Mesendoderm (in vitro differentiated cells): Measurements from ENCODE around the gene LAMC2.

ENCODE experiments used
- DNase-seq: peaks from one replicate; pipeline ENCODE4 v3.0.0; 2013
- H2AK5ac ChIP-seq: 2 replicates; pipeline ENCODE4 v1.6.1; 2013; ENCODE audit warnings: low read length, inconsistent platforms
- H2BK120ac ChIP-seq: 2 replicates; pipeline ENCODE4 v1.6.1; 2013; ENCODE audit warnings: low read depth, mild to moderate bottlenecking, low read length, moderate library complexity, mixed read lengths
- H2BK15ac ChIP-seq: replicated peaks from 2 replicates; pipeline ENCODE4 v1.6.1; 2013; ENCODE audit warnings: low read depth, mild to moderate bottlenecking, moderate library complexity
- H2BK5ac ChIP-seq: 2 replicates; pipeline ENCODE4 v1.6.1; 2013; ENCODE audit warnings: low read length, inconsistent platforms
- H3K18ac ChIP-seq: 2 replicates; pipeline ENCODE4 v1.6.1; 2013; ENCODE audit warnings: mild to moderate bottlenecking, low read length, mixed read lengths
- H3K23ac ChIP-seq: one replicate; pipeline ENCODE4 v1.6.1; 2013; ENCODE audit warnings: low read length
- H3K27ac ChIP-seq: 2 replicates; pipeline ENCODE4 v1.5.1; 2013; ENCODE audit warnings: low read depth, mild to moderate bottlenecking, inconsistent platforms, low read length, moderate library complexity
- H3K27me3 ChIP-seq: 2 replicates; pipeline ENCODE4 v1.6.1; 2013; ENCODE audit warnings: low read length, control low read depth, mild to moderate bottlenecking, inconsistent platforms; ENCODE audit not compliant: insufficient read depth, poor library complexity
- H3K36me3 ChIP-seq: 2 replicates; pipeline ENCODE4 v1.6.1; 2013; ENCODE audit warnings: low read length, inconsistent platforms; ENCODE audit not compliant: control insufficient read depth, insufficient read depth
- H3K4ac ChIP-seq: one replicate; pipeline ENCODE4 v1.6.1; 2013; ENCODE audit warnings: low read depth, mild to moderate bottlenecking, low read length, moderate library complexity
- H3K4me1 ChIP-seq: 2 replicates; pipeline ENCODE4 v1.6.1; 2013; ENCODE audit warnings: low read depth, low read length, inconsistent platforms; ENCODE audit not compliant: control insufficient read depth
- H3K4me2 ChIP-seq: 2 replicates; pipeline ENCODE4 v1.6.1; 2013; ENCODE audit warnings: low read length
- H3K4me3 ChIP-seq: 2 replicates; pipeline ENCODE4 v1.5.1; 2013; ENCODE audit warnings: mild to moderate bottlenecking, low read length
- H3K56ac ChIP-seq: one replicate; pipeline ENCODE4 v1.6.1; 2013; ENCODE audit warnings: low read length
- H3K79me1 ChIP-seq: 2 replicates; pipeline ENCODE4 v1.6.1; 2013; ENCODE audit warnings: low read length, inconsistent platforms
- H3K79me2 ChIP-seq: 2 replicates; pipeline ENCODE4 v1.6.1; 2013; ENCODE audit warnings: mild to moderate bottlenecking, low read length; ENCODE audit not compliant: control insufficient read depth, insufficient read depth
- H3K9ac ChIP-seq: 2 replicates; pipeline ENCODE4 v1.6.1; 2013; ENCODE audit warnings: low read length, inconsistent platforms
- H4K5ac ChIP-seq: one replicate; pipeline ENCODE4 v1.6.1; 2013; ENCODE audit warnings: low read length
- H4K8ac ChIP-seq: one replicate; pipeline ENCODE4 v1.6.1; 2013; ENCODE audit warnings: low read depth, mild to moderate bottlenecking, control low read depth, low read length, moderate library complexity
- WGBS: extraction: QIAGEN DNeasy Blood & Tissue Kit; methylation state at CpG from one replicate; pipeline ENCODE4 v1.1.7; 2013; ENCODE audit warnings: low lambda C conversion rate, missing lambda C conversion rate; ENCODE audit not compliant: insufficient coverage; ENCODE audit errors: extremely low coverage; 5-methylcytosine and 5-hydroxymethylcytosine counted together

Gene LAMC2

DNA sequence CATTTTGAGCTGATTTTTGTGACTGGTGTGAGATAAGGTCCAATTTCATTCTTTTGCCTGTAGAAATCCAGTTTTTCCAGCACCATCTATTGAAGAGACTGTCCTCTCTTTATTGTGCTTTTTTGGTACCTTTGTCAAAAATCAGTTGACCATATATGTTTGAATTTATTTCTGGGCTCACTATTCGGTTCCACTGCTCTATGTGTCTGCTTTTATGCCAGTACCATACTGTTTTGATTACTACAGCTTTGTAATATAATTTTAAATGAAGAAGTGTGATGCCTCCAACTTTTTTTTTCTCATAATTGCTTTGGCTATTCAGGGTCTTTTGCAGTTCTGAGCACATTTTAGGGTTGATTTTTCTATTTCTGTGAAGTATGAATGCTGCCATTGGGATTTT lies 69.0 kb downstream of the LAMC2 start:
- no peak for DNase-seq
- Histone ChIP-seq H3K4ac (no peak overlapping the region), H4K5ac (no peak overlapping the region), H3K18ac (no peak overlapping the region), H3K23ac (no peak overlapping the region), H3K4me3 (no peak overlapping the region), H2BK5ac (no peak overlapping the region), H3K27me3 (no peaks in the 10 kb centered on the region), H3K27ac (no peak overlapping the region), H3K79me2 (no peaks in the 10 kb centered on the region), H3K36me3 (no peaks in the 10 kb centered on the region), H3K4me2 (no peak overlapping the region), H3K79me1 (no peaks in the 10 kb centered on the region), H3K4me1 (no peaks in the 10 kb centered on the region), H2BK15ac (no peak overlapping the region), H2BK120ac (no peak overlapping the region), H2AK5ac (no peak overlapping the region), H3K9ac (no peak overlapping the region), H4K8ac (no peak overlapping the region), H3K56ac (no peak overlapping the region)
- WGBS, result no CpG with 5 or more reads among the region's 1 CpG

DNA sequence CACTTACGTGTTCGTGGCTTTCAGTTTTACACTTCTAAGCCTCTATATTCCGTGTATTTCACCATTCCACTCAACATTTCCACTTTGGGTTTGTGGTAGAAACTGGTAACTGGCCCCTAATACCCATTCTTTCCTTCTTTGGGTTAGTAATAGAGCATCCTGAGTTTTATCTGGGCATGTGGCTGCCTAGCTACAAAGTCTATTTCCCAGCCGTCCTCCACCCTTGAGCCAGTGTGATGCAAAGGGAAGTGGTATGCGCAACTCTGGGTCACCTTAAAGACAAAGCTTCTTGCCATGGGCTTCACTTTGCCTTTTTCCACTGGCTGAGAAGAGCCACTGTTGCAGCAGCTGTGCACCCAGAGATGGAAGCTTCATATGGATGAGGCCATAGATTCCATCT lies 73.9 kb downstream of the LAMC2 start:
- Histone ChIP-seq H3K4ac (no peak overlapping the region), H3K9ac (no peak overlapping the region), H3K4me1 (no peaks in the 10 kb centered on the region), H2BK120ac (no peak overlapping the region), H4K5ac (no peak overlapping the region), H2BK15ac (no peak overlapping the region), H4K8ac (no peak overlapping the region), H3K18ac (no peak overlapping the region), H2BK5ac (no peak overlapping the region), H3K79me2 (no peaks in the 10 kb centered on the region), H3K23ac (no peak overlapping the region), H2AK5ac (no peak overlapping the region), H3K36me3 (no peaks in the 10 kb centered on the region), H3K27ac (no peak overlapping the region), H3K4me3 (no peak overlapping the region), H3K27me3 (no peaks in the 10 kb centered on the region), H3K4me2 (no peak overlapping the region), H3K79me1 (no peaks in the 10 kb centered on the region), H3K56ac (no peak overlapping the region)
- WGBS, result no CpG with 5 or more reads among the region's 5 CpGs
- DNase-seq, result no peak

DNA sequence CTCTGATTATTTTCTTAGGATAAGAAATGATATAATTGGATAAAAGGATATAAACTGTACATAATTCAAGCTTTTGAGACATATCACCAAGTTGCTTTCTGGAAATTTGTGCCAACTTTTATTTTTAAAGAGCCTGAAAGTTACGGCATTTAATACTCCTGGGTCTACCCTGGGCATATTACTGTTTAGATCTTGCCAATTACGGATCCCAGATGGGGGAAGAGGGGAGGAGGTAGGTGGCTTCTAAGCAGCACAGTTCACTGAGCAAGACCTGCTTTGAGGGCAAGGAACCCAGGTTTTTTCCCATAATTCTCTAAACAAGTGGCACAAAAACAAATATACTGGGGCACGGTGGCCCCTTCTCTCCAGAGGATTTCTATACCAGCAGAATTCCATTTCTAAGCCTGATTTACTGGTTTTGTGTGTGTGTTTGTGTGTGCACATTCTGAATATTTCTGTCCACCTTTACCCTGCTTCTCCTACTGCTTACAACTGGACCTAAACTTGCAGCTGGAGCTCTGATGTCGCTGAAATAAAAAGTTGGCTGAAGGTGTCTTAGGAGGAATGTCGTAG lies 76.7 kb downstream of the LAMC2 start:
- Histone ChIP-seq H3K27me3 (no peaks in the 10 kb centered on the region), H3K4ac (no peak overlapping the region), H2AK5ac (no peak overlapping the region), H3K36me3 (no peaks in the 10 kb centered on the region), H2BK15ac (no peak overlapping the region), H3K79me2 (no peaks in the 10 kb centered on the region), H3K4me1 (no peaks in the 10 kb centered on the region), H3K9ac (no peak overlapping the region), H3K56ac (no peak overlapping the region), H4K5ac (no peak overlapping the region), H3K27ac (no peak overlapping the region), H2BK120ac (no peak overlapping the region), H3K4me2 (no peak overlapping the region), H3K23ac (no peak overlapping the region), H2BK5ac (no peak overlapping the region), H4K8ac (no peak overlapping the region), H3K79me1 (no peaks in the 10 kb centered on the region), H3K4me3 (no peak overlapping the region), H3K18ac (no peak overlapping the region)
- no peak for DNase-seq
- no CpG with 5 or more reads among the region's 5 CpGs for WGBS

DNA sequence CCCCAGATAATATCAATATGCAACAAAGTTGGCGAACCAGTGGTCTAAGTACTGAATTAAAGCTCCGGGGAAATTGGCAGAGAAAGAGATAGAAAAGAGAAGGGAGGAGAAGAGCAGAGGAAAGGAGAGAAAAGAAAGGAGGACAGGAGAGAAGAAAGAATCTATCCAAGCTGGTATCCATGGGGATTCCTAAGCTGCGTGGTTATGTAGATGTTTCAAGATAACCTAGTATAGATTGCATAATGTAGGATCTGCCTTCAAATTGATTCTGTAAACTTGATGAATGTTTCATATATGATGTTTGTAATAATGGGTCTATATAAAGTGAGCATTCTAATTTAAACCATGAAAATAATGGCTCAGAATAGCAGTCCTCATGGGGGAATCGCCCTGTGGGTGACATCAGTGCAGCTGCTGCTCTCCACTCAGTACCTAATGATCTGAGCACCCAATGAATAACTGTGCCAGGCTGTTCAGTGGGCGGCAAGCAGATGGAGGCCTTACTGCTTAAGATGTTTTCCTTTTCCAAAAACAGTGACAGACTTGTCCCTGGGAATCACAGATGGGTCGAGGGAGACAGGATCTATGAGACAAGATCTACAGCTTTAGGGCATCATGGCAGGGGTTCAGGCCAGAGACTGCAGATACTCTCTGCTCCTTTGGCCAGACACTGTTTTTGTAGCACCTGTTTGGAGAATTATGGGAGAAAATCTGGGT lies 78.0 kb downstream of the LAMC2 start:
- H3K27ac ChIP-seq, result no peak overlapping the region
- no peak overlapping the region for H3K4me2 ChIP-seq

DNA sequence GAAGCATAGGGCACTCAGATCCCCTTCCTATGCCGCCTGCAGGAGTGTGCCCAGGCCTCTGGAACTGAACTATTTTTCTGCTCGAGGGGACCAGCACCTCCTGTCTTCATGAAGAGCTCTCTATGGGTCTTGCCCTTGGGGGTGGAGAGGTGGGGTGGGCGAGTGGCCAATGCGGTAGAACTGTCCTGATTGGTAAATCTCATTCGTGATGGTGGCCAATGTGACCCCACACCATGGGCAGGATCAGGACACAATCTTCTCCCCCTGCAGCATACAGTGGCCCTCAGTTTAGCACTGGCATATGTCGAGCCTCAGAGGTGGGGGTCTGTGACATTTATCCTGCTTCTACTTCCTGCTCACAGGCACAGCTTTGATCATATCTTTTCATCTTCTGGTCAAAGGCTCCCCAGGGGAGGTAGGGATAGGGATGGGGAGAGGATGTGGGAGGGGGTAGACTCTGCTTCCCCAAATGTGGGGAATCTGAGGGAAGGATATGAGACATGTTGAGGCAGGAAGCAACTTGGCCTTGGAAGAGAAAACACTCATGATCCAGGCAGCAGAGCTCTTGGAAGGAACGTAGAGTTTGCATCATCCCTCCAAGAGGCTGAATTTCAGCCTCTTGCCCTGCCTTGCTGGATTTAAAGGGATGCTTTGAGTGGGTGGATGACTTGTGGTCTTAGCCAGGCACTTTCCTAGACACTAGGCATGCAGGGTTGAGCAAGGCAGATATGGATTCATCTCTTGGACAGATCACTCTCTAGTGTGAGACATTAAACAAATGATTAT lies 81.8 kb downstream of the LAMC2 start:
- H3K36me3 ChIP-seq, result no peaks in the 10 kb centered on the region
- no peak overlapping the region for H4K5ac ChIP-seq
- no peaks in the 10 kb centered on the region for H3K79me1 ChIP-seq
- H3K4me1 ChIP-seq, result no peaks in the 10 kb centered on the region
- H3K9ac ChIP-seq, result no peak overlapping the region
- no peak overlapping the region for H2AK5ac ChIP-seq
- no CpG with 5 or more reads among the region's 7 CpGs for WGBS
- H3K23ac ChIP-seq, result no peak overlapping the region
- H3K79me2 ChIP-seq, result no peaks in the 10 kb centered on the region
- H3K4me2 ChIP-seq, result no peak overlapping the region
- no peak overlapping the region for H3K56ac ChIP-seq
- no peaks in the 10 kb centered on the region for H3K27me3 ChIP-seq
- no peak overlapping the region for H3K4me3 ChIP-seq
- DNase-seq, result no peak
- no peak overlapping the region for H3K4ac ChIP-seq
- no peak overlapping the region for H2BK15ac ChIP-seq
- H2BK5ac ChIP-seq, result no peak overlapping the region
- no peak overlapping the region for H2BK120ac ChIP-seq
- H4K8ac ChIP-seq, result no peak overlapping the region
- H3K18ac ChIP-seq, result no peak overlapping the region
- H3K27ac ChIP-seq, result no peak overlapping the region

More for the DNA sequence above, 78.0 kb downstream of the LAMC2 start:
- WGBS, result no CpG with 5 or more reads among the region's 6 CpGs
- H3K9ac ChIP-seq, result no peak overlapping the region
- H3K4me1 ChIP-seq, result no peaks in the 10 kb centered on the region
- no peak overlapping the region for H3K56ac ChIP-seq
- no peaks in the 10 kb centered on the region for H3K27me3 ChIP-seq
- H3K79me1 ChIP-seq, result no peaks in the 10 kb centered on the region
- no peak overlapping the region for H3K4ac ChIP-seq
- DNase-seq, result no peak
- H3K4me3 ChIP-seq, result no peak overlapping the region
- H2BK5ac ChIP-seq, result no peak overlapping the region
- no peak overlapping the region for H2BK15ac ChIP-seq
- H2BK120ac ChIP-seq, result no peak overlapping the region
- H4K8ac ChIP-seq, result no peak overlapping the region
- no peak overlapping the region for H4K5ac ChIP-seq
- no peak overlapping the region for H2AK5ac ChIP-seq
- no peak overlapping the region for H3K23ac ChIP-seq
- H3K79me2 ChIP-seq, result no peaks in the 10 kb centered on the region
- no peak overlapping the region for H3K18ac ChIP-seq
- H3K36me3 ChIP-seq, result no peaks in the 10 kb centered on the region
